GM04504 (cell line): ENCODE results near the gene NCF2.
"Not testable (repeated sequence)": the region's sequence is repeated elsewhere in the genome, so short reads cannot be mapped to it uniquely, and the experiment has no call there.

ENCODE experiments used
- DNase-seq: peaks from one replicate; pipeline ENCODE4 v3.0.0-alpha.2; 2012; ENCODE audit warnings: low read depth

NCF2 gene, protein sequence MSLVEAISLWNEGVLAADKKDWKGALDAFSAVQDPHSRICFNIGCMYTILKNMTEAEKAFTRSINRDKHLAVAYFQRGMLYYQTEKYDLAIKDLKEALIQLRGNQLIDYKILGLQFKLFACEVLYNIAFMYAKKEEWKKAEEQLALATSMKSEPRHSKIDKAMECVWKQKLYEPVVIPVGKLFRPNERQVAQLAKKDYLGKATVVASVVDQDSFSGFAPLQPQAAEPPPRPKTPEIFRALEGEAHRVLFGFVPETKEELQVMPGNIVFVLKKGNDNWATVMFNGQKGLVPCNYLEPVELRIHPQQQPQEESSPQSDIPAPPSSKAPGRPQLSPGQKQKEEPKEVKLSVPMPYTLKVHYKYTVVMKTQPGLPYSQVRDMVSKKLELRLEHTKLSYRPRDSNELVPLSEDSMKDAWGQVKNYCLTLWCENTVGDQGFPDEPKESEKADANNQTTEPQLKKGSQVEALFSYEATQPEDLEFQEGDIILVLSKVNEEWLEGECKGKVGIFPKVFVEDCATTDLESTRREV

GRCh38 chr1:183590244-183591191 lies at the start of gene NCF2:
NCF2 (minus strand) TSS chr1:183590459; CDS start chr1:183590329, 130 bp downstream.
- no peak for DNase-seq

- no peak for DNase-seq
Measured at GRCh38 chr1:183638649-183639387, 48.6 kb upstream of the NCF2 start.

DNA sequence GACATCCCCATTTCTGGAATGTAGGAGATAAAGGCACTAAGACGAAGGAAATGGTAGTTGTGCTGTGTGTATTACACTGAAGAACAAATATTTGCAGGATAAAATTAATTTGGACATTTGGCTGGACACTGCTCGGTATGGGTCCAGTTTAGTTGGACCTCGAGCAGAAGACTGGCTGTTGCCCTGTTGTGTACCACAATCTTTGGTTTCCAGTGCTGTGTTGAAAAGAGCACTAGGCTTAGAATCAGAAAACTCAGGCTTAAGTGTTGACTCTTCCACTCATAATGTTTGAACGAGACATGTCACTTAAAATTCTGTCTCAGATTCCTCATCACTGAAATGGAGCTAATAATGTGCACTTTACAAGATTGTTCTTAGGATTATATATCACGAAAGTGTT lies 46.5 kb upstream of the NCF2 start:
- DNase-seq, result no peak

- DNase-seq, result no peak
Measured at GRCh38 chr1:183636334-183636682, 46.0 kb upstream of the NCF2 start.

DNA sequence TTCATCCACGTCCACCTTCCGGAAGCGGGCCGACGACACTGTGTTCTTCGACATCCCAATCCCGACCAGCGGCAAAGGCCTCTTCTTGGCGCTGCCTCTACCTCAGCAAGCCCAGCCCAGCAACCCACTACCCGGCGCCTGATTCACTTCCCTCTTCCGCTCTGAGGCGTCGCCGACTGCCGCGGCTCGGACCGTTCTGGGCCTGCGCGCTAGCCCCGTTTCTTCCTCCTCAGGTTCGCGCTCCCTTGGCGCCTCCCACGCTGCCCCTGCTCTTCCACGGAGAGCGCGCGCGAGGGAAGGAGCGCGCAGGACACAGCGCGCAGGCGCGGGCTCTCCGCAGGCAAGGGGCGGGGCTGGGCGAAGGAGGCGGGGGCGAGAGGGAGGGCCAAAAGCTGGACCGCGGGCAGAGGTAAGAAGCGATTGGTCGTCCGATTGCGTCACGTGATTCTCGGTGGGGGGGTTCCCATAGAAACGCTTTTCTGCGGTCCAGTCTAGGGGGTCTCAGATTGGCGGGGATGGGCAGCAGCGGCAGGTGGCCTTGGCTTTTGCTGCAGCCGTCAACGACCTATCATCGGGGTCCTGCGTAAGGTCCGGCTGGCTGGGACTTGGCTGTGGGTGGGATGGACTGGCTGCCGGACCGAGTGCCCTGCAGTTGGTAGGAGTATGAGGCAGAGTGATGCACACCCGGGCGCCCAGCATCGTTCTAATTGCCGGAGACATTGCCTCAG lies 45.5 kb upstream of the NCF2 start, which contains the start of gene ARPC5:
ARPC5 (minus strand) TSS at position 178 of the 728 bp plus-strand sequence; CDS start at position 54, 124 bp downstream.
- DNase-seq, result peak; percentile 97

GRCh38 chr1:183635099-183635605 lies 44.9 kb upstream of the NCF2 start:
- DNase-seq, result no peak

DNA sequence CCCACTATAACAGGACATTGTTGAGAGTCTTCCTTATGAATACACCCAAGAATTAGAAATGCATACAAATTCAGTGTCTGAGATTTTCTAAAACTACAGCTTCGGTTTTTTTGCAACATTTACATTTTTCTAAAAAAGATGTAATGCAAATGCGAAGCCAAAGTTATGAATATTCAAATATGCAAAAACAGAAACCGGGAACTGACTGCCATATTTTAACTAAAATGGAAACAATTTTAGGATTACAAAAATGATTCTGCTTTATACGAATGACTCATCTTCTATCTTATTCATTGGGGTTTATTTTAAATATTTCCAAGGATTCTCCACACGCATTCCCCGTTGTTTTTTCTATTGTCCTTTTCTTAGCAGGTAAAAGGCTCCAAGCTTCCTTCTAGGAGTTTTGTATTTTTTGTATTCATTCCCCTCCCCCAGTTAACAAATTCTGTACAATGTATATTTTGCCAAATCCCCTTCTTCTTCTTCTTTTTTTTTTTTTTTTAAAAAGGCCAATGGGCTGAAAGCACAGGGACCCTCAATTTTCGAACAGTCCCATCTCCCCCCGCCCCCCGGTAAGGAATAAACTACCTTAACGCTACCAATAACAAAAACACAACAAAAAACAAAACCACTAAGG lies 44.3 kb upstream of the NCF2 start:
- no peak for DNase-seq

- DNase-seq, result peak; percentile 54
Measured at GRCh38 chr1:183633676-183634343, 43.6 kb upstream of the NCF2 start.

DNA sequence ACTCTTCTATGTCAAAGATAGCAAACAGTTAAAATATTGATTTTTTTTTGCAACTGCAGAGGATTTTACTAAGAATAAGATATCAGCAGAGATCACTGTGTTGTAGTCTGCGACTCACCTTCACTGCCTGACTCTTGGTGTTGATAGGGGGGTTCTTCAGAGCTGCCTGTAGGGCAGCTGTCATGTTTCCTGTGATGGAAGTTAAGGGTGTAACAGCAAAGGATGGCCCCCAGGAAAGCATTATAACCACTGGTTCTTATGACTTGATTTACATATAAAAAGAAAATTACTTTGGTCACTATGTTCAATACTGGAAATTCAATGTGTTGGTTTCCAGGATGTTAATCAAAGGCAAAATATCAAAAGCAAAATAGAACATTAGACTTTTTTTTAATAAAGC lies 42.7 kb upstream of the NCF2 start:
- no peak for DNase-seq

DNA sequence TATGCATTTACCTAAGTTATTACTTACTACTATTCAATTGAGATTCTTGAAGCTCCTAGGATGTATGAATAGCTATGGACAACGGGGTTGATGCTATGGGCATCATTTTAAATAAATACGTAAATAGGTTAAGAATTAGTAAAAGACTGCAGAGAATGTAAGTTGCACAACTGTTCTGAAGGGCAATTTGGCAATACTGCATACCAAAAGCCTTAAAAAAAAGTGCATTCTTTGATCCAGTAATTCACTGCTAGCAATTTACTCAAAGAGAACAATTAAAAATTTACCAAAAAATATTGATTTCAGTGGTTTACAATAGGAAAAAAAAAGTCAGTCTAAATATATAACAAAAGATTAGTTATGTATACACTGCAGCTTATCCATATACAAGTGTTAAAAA lies 41.9 kb upstream of the NCF2 start:
- no peak for DNase-seq

GRCh38 chr1:183630748-183631147 lies 40.5 kb upstream of the NCF2 start:
- DNase-seq, result no peak

DNA sequence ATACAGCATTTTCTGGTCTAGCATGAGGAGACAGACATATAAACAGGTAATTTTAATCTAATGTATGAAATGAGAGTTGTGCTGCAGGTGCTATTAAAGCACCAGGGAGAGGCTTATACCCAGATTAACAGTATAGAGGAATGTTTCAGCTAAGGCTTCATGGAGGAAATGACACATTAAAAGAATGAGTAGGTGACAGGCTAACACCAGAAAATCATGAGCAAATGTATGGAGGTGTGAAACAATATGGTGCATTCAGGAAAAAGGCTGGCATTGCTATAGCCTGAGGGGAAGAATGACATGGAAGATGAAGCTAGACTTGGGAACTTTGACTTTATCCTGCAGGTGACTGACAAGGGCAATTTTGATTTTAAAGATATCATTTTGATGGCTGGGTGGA lies 38.3 kb upstream of the NCF2 start:
- no peak for DNase-seq

GRCh38 chr1:183626236-183626635 lies 36.0 kb upstream of the NCF2 start:
- DNase-seq, result not testable (repeated sequence)

DNA sequence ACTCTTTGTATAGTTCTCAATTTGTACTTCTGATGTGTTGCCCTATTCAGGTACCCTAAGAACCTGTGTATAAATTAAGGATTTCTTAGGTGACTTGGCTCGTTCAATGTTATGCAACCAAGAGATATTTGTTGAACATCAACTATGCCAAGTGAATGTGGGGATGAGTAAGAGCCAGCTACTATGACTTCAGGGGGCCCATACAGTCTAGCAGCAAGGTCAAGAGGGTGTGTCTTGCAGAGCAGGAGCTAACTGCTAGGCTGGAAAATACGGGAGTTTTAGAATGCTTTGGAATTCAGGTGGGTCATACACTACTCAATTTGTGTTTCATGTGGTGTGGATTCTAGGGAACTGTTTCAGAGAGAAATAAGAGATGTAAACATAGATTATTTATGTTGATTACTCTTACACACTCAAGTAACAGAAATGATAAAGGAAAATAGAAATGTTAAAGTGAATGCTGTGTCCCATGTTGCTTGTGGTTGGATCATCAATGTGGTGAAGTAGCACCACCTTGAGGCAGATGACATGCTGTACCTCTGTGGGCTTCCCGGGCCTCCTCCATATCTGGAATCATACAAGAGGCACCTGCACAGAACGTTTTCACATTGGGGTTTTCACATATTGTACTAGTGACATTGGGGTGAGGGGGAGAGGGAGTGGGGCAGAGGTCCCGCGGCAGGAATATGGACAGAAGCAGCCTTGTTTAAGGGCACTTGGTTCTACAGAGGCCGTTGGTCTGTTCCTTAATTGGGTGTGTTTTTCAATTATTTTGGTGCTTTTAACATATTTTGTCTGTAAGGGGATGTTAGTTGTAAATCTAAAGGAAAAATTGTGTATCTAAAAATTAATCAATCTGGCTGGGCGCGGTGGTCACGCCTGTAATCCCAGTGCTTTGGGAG lies 32.9 kb upstream of the NCF2 start:
- no peak for DNase-seq

DNA sequence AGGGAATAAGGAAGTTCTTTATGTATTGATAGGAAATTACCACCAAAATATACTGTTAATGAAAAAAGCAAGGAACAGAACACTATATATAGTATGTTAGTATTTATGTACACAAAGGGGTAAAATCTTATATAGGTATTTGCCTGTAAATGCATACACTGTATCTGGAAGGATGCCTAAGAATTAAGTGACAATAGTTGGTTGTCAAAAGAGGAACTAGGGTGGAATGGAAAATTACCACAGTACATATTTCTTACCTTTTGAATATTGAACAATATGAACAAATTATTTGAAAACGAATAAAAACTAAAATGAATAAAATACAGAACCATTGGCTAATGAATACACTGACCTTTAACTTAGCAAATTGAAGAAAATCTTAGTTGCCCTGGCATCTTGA lies 31.8 kb upstream of the NCF2 start:
- no peak for DNase-seq

DNA sequence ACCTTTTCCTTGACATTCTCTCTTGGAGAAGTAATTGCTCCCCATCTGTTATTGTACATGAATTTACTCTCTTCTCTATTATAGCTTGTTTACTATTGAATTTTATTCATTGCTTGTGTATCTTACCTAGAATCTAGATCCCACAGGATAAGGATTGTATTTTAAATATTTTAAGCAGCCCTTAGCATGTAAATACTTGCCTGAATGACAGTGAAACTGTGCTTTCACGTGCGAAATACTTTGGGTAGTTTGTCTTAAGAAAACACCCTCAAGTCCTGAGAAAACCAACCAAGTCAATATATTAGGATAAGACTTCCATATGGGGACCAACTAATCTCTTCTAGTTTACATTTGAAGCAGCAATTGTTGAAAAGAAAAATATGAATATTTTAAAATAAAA lies 30.1 kb upstream of the NCF2 start:
- DNase-seq, result no peak

DNA sequence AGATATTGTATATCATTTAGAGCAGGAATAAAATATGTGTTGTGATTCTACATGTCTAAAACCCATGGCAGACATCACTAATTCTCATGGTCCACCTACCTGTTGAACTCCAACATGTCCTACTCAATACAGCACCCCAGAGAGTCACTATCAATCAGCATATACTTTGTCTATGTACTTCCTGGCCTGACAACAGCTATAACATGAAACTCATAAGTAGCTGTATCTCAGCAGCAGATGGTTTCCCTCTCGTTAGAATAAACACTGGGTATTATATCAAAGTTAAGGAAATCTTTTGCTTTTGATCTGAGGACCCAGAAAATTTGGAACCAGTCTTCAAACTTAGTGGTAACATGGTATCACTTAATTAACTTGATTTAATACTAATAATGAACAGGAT lies 29.5 kb upstream of the NCF2 start:
- no peak for DNase-seq

DNA sequence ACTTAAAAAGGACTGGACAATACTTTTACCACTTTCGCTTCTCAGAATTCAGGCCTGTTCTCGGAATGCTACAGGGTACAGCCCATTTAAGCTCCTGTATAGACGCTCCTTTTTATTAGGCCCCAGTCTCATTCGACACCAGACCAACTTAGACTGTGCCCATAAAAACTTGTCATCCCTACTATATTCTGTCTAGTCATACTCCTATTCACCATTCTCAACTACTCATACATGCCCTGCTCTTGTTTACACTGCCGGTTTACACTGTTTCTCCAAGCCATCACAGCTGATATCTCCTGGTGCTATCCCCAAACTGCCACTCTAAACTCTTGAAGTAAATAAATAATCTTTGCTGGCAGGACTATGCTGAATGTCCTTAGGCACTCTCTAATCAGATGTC lies 27.9 kb upstream of the NCF2 start:
- not testable (repeated sequence) for DNase-seq

- DNase-seq, result not testable (repeated sequence)
Measured at GRCh38 chr1:183612975-183613374, 22.7 kb upstream of the NCF2 start.
